Loucy (cell line): ENCODE data around the gene SNHG17.
"Not testable (repeated sequence)": the region's sequence is repeated elsewhere in the genome, so short reads cannot be mapped to it uniquely, and the experiment has no call there.

Source experiments
- H2AFZ ChIP-seq: fragments of 200-600 bp; sonication (generic); 2 replicates; pipeline ENCODE4 v1.6.0; 2016; ENCODE audit warnings: antibody characterized with exemption, mild to moderate bottlenecking, low read length, moderate library complexity
- H3F3A ChIP-seq: fragments of 200-600 bp; 2 replicates; pipeline ENCODE4 v1.6.0; 2016; ENCODE audit warnings: antibody characterized with exemption, low read depth, mild to moderate bottlenecking
- H3K27me3 ChIP-seq: fragments of 200-600 bp; sonication (generic); 2 replicates; pipeline ENCODE4 v1.6.1; 2014; ENCODE audit warnings: low read length, mild to moderate bottlenecking; ENCODE audit not compliant: insufficient read depth, poor library complexity, severe bottlenecking
- H3K36me3 ChIP-seq: fragments of 200-600 bp; sonication (generic); 2 replicates; pipeline ENCODE4 v1.6.1; 2016; ENCODE audit warnings: low read length; ENCODE audit not compliant: insufficient read depth
- H3K4me1 ChIP-seq: fragments of 200-600 bp; sonication (generic); 2 replicates; pipeline ENCODE4 v1.5.1; 2014; ENCODE audit warnings: low read length, mild to moderate bottlenecking; ENCODE audit not compliant: insufficient read depth, poor library complexity, severe bottlenecking
- H3K4me2 ChIP-seq: fragments of 200-600 bp; sonication (generic); 2 replicates; pipeline ENCODE4 v1.6.0; 2014; ENCODE audit warnings: antibody characterized with exemption, low read length, low read depth, mild to moderate bottlenecking; ENCODE audit not compliant: poor library complexity, severe bottlenecking
- H3K4me3 ChIP-seq: fragments of 200-600 bp; sonication (generic); 2 replicates; pipeline ENCODE4 v1.5.1; 2014; ENCODE audit warnings: low read length, mild to moderate bottlenecking, mixed read lengths; ENCODE audit not compliant: poor library complexity, severe bottlenecking
- H3K79me2 ChIP-seq: fragments of 200-600 bp; sonication (generic); 2 replicates; pipeline ENCODE4 v1.6.1; 2014; ENCODE audit warnings: low read length; ENCODE audit not compliant: insufficient read depth
- H3K9ac ChIP-seq: fragments of 200-600 bp; sonication (generic); 2 replicates; pipeline ENCODE4 v1.6.0; 2014; ENCODE audit warnings: mild to moderate bottlenecking, low read depth, low read length, moderate library complexity; ENCODE audit not compliant: poor library complexity, severe bottlenecking
- H3K9me2 ChIP-seq: fragments of 200-600 bp; sonication (generic); replicated peaks from 2 replicates; pipeline ENCODE4 v1.6.1; 2016; ENCODE audit warnings: low read depth, low read length, mixed read lengths
- H3K9me3 ChIP-seq: fragments of 200-600 bp; sonication (generic); 2 replicates; pipeline ENCODE4 v1.6.1; 2014; ENCODE audit warnings: mild to moderate bottlenecking, antibody characterized with exemption, low read length, low read depth; ENCODE audit not compliant: insufficient read depth
- H4K20me1 ChIP-seq: fragments of 200-600 bp; sonication (generic); 2 replicates; pipeline ENCODE4 v1.6.0; 2014; ENCODE audit warnings: antibody characterized with exemption, low read length, mild to moderate bottlenecking; ENCODE audit not compliant: insufficient read depth, poor library complexity, severe bottlenecking
- CTCF ChIP-seq: fragments of 200-600 bp; sonication (generic); conservative IDR thresholded peaks from 2 replicates; pipeline ENCODE4 v1.5.1; 2014; ENCODE audit warnings: mild to moderate bottlenecking, antibody characterized with exemption, low read length
- EZH2phosphoT487 ChIP-seq: fragments of 200-600 bp; IDR thresholded peaks from 2 replicates; pipeline ENCODE4 v1.6.1; 2018; ENCODE audit warnings: antibody characterized with exemption, mild to moderate bottlenecking, moderate library complexity, borderline replicate concordance

Gene SNHG17

GRCh38 chr20:38405132-38405531 lies 30.0 kb downstream of the SNHG17 start:
- Histone ChIP-seq H3K9ac (no peak overlapping the region), H3K36me3 (no peaks in the 10 kb centered on the region), H2AFZ (no peak overlapping the region), H3K27me3 (no peaks in the 10 kb centered on the region), H3K9me3 (no peaks in the 10 kb centered on the region), H4K20me1 (no peaks in the 10 kb centered on the region), H3K9me2 (no peaks in the 10 kb centered on the region), H3F3A (no peaks in the 10 kb centered on the region), H3K4me2 (no peak overlapping the region), H3K4me3 (no peak overlapping the region), H3K4me1 (no peaks in the 10 kb centered on the region), H3K79me2 (no peaks in the 10 kb centered on the region)
- TF ChIP-seq EZH2phosphoT487, result no peak

- Histone ChIP-seq H3K27me3 (no peaks in the 10 kb centered on the region), H3K9me3 (no peaks in the 10 kb centered on the region), H3F3A (no peaks in the 10 kb centered on the region), H3K4me2 (no peak overlapping the region), H3K9ac (no peak overlapping the region), H4K20me1 (no peaks in the 10 kb centered on the region), H3K9me2 (no peaks in the 10 kb centered on the region), H3K36me3 (no peaks in the 10 kb centered on the region), H3K4me3 (no peak overlapping the region), H3K4me1 (no peaks in the 10 kb centered on the region), H2AFZ (no peak overlapping the region), H3K79me2 (no peaks in the 10 kb centered on the region)
- TF ChIP-seq CTCF (no peak), EZH2phosphoT487 (no peak)
These were observed 31.1 kb downstream of the SNHG17 start for GRCh38 chr20:38404016-38404415.

- H3K27me3 ChIP-seq, result no peaks in the 10 kb centered on the region
- H3K4me2 ChIP-seq, result no peak overlapping the region
- H3K9ac ChIP-seq, result no peak overlapping the region
- no peaks in the 10 kb centered on the region for H3K9me3 ChIP-seq
- H3K9me2 ChIP-seq, result no peaks in the 10 kb centered on the region
- H3F3A ChIP-seq, result no peaks in the 10 kb centered on the region
- no peak overlapping the region for H2AFZ ChIP-seq
- H3K4me3 ChIP-seq, result no peak overlapping the region
- no peak for TF ChIP-seq CTCF
- no peak for TF ChIP-seq EZH2phosphoT487
- no peaks in the 10 kb centered on the region for H3K79me2 ChIP-seq
- no peaks in the 10 kb centered on the region for H3K36me3 ChIP-seq
- no peaks in the 10 kb centered on the region for H4K20me1 ChIP-seq
- H3K4me1 ChIP-seq, result no peaks in the 10 kb centered on the region
These were observed 32.3 kb downstream of the SNHG17 start for GRCh38 chr20:38402816-38403215.

- Histone ChIP-seq H3K36me3 (no peaks in the 10 kb centered on the region), H3K9me2 (no peaks in the 10 kb centered on the region), H3K9me3 (no peaks in the 10 kb centered on the region), H2AFZ (no peak overlapping the region), H3F3A (no peaks in the 10 kb centered on the region), H3K27me3 (no peaks in the 10 kb centered on the region), H4K20me1 (no peaks in the 10 kb centered on the region), H3K9ac (no peak overlapping the region), H3K4me3 (no peak overlapping the region), H3K4me1 (no peaks in the 10 kb centered on the region), H3K4me2 (no peak overlapping the region), H3K79me2 (no peaks in the 10 kb centered on the region)
- TF ChIP-seq CTCF, result no peak
These were observed 33.0 kb downstream of the SNHG17 start for GRCh38 chr20:38402089-38402488.

GRCh38 chr20:38395751-38396395 lies 39.3 kb downstream of the SNHG17 start:
- H3K4me1 ChIP-seq, H3K4me3 ChIP-seq, H3K27me3 ChIP-seq, H3K9me3 ChIP-seq, H2AFZ ChIP-seq, H3K4me2 ChIP-seq, H3F3A ChIP-seq, H3K9me2 ChIP-seq, H3K36me3 ChIP-seq, H3K9ac ChIP-seq, H4K20me1 ChIP-seq, H3K79me2 ChIP-seq: not testable (repeated sequence)
